ENCODE results near the gene BNIP3.

The BNIP3 gene

GRCh38 chr10:131974034-131974817 is 7.5 kb downstream of the BNIP3 start:
- peak overlapping the region; percentile 59 for H3K4me3 Mint-ChIP-seq
- no peak for TF ChIP-seq CTCF (IDR thresholded peaks at IDR 0.05)

GRCh38 chr10:131973160-131973951 is 8.4 kb downstream of the BNIP3 start:
- Mint-ChIP-seq H3K27ac (peak overlapping the region; percentile 91), H3K9me3 (peaks cover 5% of the 10 kb centered on the region), H3K36me3 (ENCODE audit: low read depth) (peaks cover 97% of the 10 kb centered on the region), H3K4me3 (no peak overlapping the region), H3K4me1 (peaks cover 79% of the 10 kb centered on the region), H3K27me3 (ENCODE audit: low read depth, poor library complexity) (peaks cover 3% of the 10 kb centered on the region)
- TF ChIP-seq CTCF (IDR thresholded peaks at IDR 0.05): no peak
- peak; percentile 33 for DNase-seq

More at GRCh38 chr10:131974034-131974817, 7.5 kb downstream of the BNIP3 start:
- Mint-ChIP-seq H3K9me3 (peaks cover 9% of the 10 kb centered on the region), H3K27ac (peak overlapping the region; percentile 84), H3K36me3 (ENCODE audit: low read depth) (peaks cover 97% of the 10 kb centered on the region), H3K27me3 (ENCODE audit: low read depth, poor library complexity) (peaks cover 3% of the 10 kb centered on the region), H3K4me1 (peaks cover 88% of the 10 kb centered on the region)
- DNase-seq: no peak

- H3K4me1 Mint-ChIP-seq: peaks cover 71% of the 10 kb centered on the region
- peaks cover 94% of the 10 kb centered on the region for H3K36me3 Mint-ChIP-seq (ENCODE audit: low read depth)
- no peak for DNase-seq
- no peak overlapping the region for H3K4me3 Mint-ChIP-seq
- peaks cover 3% of the 10 kb centered on the region for H3K27me3 Mint-ChIP-seq (ENCODE audit: low read depth, poor library complexity)
- no peaks in the 10 kb centered on the region for H3K9me3 Mint-ChIP-seq
- no peak for TF ChIP-seq CTCF (IDR thresholded peaks at IDR 0.05)
- H3K27ac Mint-ChIP-seq: peak overlapping the region; percentile 91
These were observed 9.2 kb downstream of the BNIP3 start for GRCh38 chr10:131972474-131973071.

GRCh38 chr10:131971591-131971990 is 10.1 kb downstream of the BNIP3 start:
- H3K9me3 Mint-ChIP-seq: no peaks in the 10 kb centered on the region
- peak overlapping the region; percentile 90 for H3K27ac Mint-ChIP-seq
- peaks cover 3% of the 10 kb centered on the region for H3K27me3 Mint-ChIP-seq (ENCODE audit: low read depth, poor library complexity)
- TF ChIP-seq CTCF (IDR thresholded peaks at IDR 0.05): no peak
- no peak for DNase-seq
- peaks cover 62% of the 10 kb centered on the region for H3K4me1 Mint-ChIP-seq
- peaks cover 88% of the 10 kb centered on the region for H3K36me3 Mint-ChIP-seq (ENCODE audit: low read depth)
- H3K4me3 Mint-ChIP-seq: no peak overlapping the region

GRCh38 chr10:131970946-131971345 is 10.8 kb downstream of the BNIP3 start:
- TF ChIP-seq CTCF (IDR thresholded peaks at IDR 0.05): no peak
- H3K4me1 Mint-ChIP-seq: peaks cover 55% of the 10 kb centered on the region
- no peak for DNase-seq

More at GRCh38 chr10:131970946-131971345, 10.8 kb downstream of the BNIP3 start:
- Mint-ChIP-seq H3K4me3 (no peak overlapping the region), H3K36me3 (ENCODE audit: low read depth) (peaks cover 88% of the 10 kb centered on the region), H3K27ac (peak overlapping the region; percentile 90), H3K27me3 (ENCODE audit: low read depth, poor library complexity) (peaks cover 3% of the 10 kb centered on the region), H3K9me3 (no peaks in the 10 kb centered on the region)

Measured in nephron progenitor cell (in vitro differentiated cells).